NB4 (cell line): Measurements from ENCODE around the gene RINT1.

Experiments
- DNase-seq: peaks from one replicate; pipeline ENCODE4 v3.0.0; 2010; ENCODE audit warnings: low read depth
- H3K4me3 ChIP-seq: one replicate; pipeline ENCODE4 v1.5.1; 2011; ENCODE audit warnings: mild to moderate bottlenecking, low read depth, low read length, moderate library complexity
- CTCF ChIP-seq: IDR thresholded peaks from one replicate; pipeline ENCODE4 v1.5.1; 2012; ENCODE audit warnings: low read depth, low read length
- MAX ChIP-seq: IDR thresholded peaks from 2 replicates; pipeline ENCODE4 v1.6.1; 2011; ENCODE audit warnings: low read depth, low read length
- MYC ChIP-seq: IDR thresholded peaks from 2 replicates; pipeline ENCODE4 v1.6.1; 2011; ENCODE audit warnings: low read depth, low read length
- POLR2A ChIP-seq: IDR thresholded peaks from 2 replicates; pipeline ENCODE4 v1.6.1; 2011; ENCODE audit warnings: mild to moderate bottlenecking; ENCODE audit not compliant: insufficient read length; ENCODE audit errors: extremely low read depth

The RINT1 gene

GRCh38 chr7:105531792-105532671 lies at the start of gene RINT1:
Gene RINT1 (plus strand): TSS chr7:105532201. CDS start chr7:105532316, 115 bp downstream.
- DNase-seq: peak; percentile 98
- TF ChIP-seq CTCF (peak; percentile 97), MAX (peak; percentile 82), POLR2A (peak; percentile 98), MYC (peak; percentile 90; the same call in 1 of the 2 replicates)
- H3K4me3 ChIP-seq: peak within 1 kb of the TSS; percentile 86

GRCh38 chr7:105487579-105488571 lies 44.1 kb upstream of the RINT1 start:
- peak; percentile 1 for TF ChIP-seq CTCF
- TF ChIP-seq MAX: no peak
- H3K4me3 ChIP-seq: no peak overlapping the region
- peak; percentile 46 for DNase-seq

GRCh38 chr7:105489409-105489808 lies 42.6 kb upstream of the RINT1 start:
- no peak for DNase-seq
- TF ChIP-seq MYC (no peak), POLR2A (no peak), CTCF (no peak), MAX (no peak)
- H3K4me3 ChIP-seq: no peak overlapping the region

GRCh38 chr7:105493196-105493922 lies 38.6 kb upstream of the RINT1 start:
- no peak overlapping the region for H3K4me3 ChIP-seq
- DNase-seq: no peak
- TF ChIP-seq MYC: no peak
- TF ChIP-seq CTCF: no peak
- no peak for TF ChIP-seq POLR2A
- no peak for TF ChIP-seq MAX

- DNase-seq: no peak
- TF ChIP-seq MYC: no peak
- no peak for TF ChIP-seq CTCF
- no peak for TF ChIP-seq POLR2A
- TF ChIP-seq MAX: no peak
- H3K4me3 ChIP-seq: no peak overlapping the region
These were observed 38.1 kb upstream of the RINT1 start for GRCh38 chr7:105493923-105494315.
